ENCODE data around the gene TMEM225. TPM values are rescaled to one million over a fixed set of nuclear protein-coding genes. Genes with fewer than 3 reads are reported as not detected.

TMEM225 gene, protein sequence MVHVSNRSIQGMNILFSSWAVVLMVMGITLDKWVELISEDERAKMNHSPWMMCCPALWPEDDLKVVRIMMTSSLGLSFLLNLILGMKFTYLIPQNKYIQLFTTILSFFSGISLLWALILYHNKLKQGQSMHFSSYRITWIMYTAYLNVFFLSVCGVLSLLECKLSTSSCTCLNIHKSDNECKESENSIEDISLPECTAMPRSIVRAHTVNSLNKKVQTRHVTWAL
- total RNA-seq (2022; extraction: Qiagen RNA extraction; ENCODE audit: low read depth): not detected in 5 replicates

GRCh38 chr11:123885570-123885969, at the start of gene TMEM225:
TSS of gene TMEM225 (minus strand) at chr11:123885670. CDS start at chr11:123885425, 245 bp downstream.

DNA sequence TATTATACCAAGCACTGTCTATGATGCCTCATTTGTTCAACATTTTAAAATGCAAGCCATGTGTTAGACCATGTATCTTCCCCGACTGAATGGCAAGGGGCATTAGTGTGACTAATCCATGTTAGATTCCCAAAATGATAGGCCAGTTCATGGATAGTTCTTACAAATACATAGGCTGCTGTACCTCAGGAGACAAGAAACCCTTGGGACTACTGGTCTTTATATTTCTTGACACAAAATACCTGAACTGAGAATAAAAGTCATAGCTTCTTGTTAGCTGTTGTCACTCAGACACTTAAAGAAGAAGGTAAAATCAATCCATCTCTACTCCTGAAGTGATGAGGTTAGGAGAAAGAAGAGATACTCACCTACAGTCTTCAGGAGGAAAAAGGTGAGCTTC, 16.4 kb upstream of the TMEM225 start, which contains the start of gene OR8D4:
TSS of gene OR8D4 (plus strand) at position 301 of the 400 bp plus-strand sequence. CDS start 4,265 bp downstream, outside the sequence.

Other genes with a start within 250 kb of the TMEM225 start
- gene SCN3B, start 231.0 kb downstream of the TMEM225 start, total RNA-seq (2022; extraction: Qiagen RNA extraction; ENCODE audit: low read depth): 0.14 to 0.23 TPM (median 0.15 TPM) in 5 replicates
- 8.9 to 11.1 TPM (median 9.5 TPM) in 5 replicates for gene ZNF202, start 144.0 kb downstream of the TMEM225 start, total RNA-seq (2022; extraction: Qiagen RNA extraction; ENCODE audit: low read depth)
- gene OR6X1, start 131.2 kb downstream of the TMEM225 start, total RNA-seq (2022; extraction: Qiagen RNA extraction; ENCODE audit: low read depth): not detected in 5 replicates
- gene OR6M1, start 79.3 kb downstream of the TMEM225 start, total RNA-seq (2022; extraction: Qiagen RNA extraction; ENCODE audit: low read depth): not detected in 5 replicates
- not detected in 5 replicates for gene OR8D4, start 16.5 kb upstream of the TMEM225 start, total RNA-seq (2022; extraction: Qiagen RNA extraction; ENCODE audit: low read depth)
- gene OR4D5, start 53.9 kb upstream of the TMEM225 start, total RNA-seq (2022; extraction: Qiagen RNA extraction; ENCODE audit: low read depth): not detected in 5 replicates
- gene OR6T1, start 58.2 kb upstream of the TMEM225 start, total RNA-seq (2022; extraction: Qiagen RNA extraction; ENCODE audit: low read depth): not detected in 5 replicates
- gene OR10S1, start 92.1 kb upstream of the TMEM225 start, total RNA-seq (2022; extraction: Qiagen RNA extraction; ENCODE audit: low read depth): not detected in 5 replicates
- gene OR10G6, start 109.5 kb upstream of the TMEM225 start, total RNA-seq (2022; extraction: Qiagen RNA extraction; ENCODE audit: low read depth): not detected in 5 replicates
- not detected in 5 replicates for gene OR10G4, start 127.3 kb upstream of the TMEM225 start, total RNA-seq (2022; extraction: Qiagen RNA extraction; ENCODE audit: low read depth)
- not detected in 5 replicates for gene OR10G9, start 137.3 kb upstream of the TMEM225 start, total RNA-seq (2022; extraction: Qiagen RNA extraction; ENCODE audit: low read depth)
- not detected in 5 replicates for gene OR10G8, start 141.1 kb upstream of the TMEM225 start, total RNA-seq (2022; extraction: Qiagen RNA extraction; ENCODE audit: low read depth)
- gene OR10G7, start 155.7 kb upstream of the TMEM225 start, total RNA-seq (2022; extraction: Qiagen RNA extraction; ENCODE audit: low read depth): not detected in 5 replicates
- gene VWA5A, start 229.8 kb upstream of the TMEM225 start, total RNA-seq (2022; extraction: Qiagen RNA extraction; ENCODE audit: low read depth): 0.22 to 0.37 TPM (median 0.30 TPM) in 5 replicates

All from A549 treated with CpdA at 1 μM for 4 hours (cell line).